SU-DHL-6 (cell line): ENCODE results near the gene HEPH.

Source experiments
- H2AFZ ChIP-seq: fragments of 200-600 bp; sonication (generic); 2 replicates; pipeline ENCODE4 v1.6.1; 2014; ENCODE audit warnings: low read depth, mild to moderate bottlenecking, moderate library complexity, mixed read lengths, antibody characterized with exemption, low read length; ENCODE audit not compliant: severe bottlenecking
- H3F3A ChIP-seq: fragments of 200-600 bp; shearing (Covaris generic); 2 replicates; pipeline ENCODE4 v1.6.0; 2016; ENCODE audit warnings: antibody characterized with exemption, mild to moderate bottlenecking; ENCODE audit not compliant: insufficient read depth
- H3K27ac ChIP-seq: fragments of 200-600 bp; sonication (generic); 2 replicates; pipeline ENCODE4 v1.5.1; 2016; ENCODE audit warnings: low read depth, mild to moderate bottlenecking, low read length, moderate library complexity, mixed read lengths
- H3K27me3 ChIP-seq: fragments of 200-600 bp; sonication (generic), shearing (Covaris generic); 2 replicates; pipeline ENCODE4 v1.6.0; 2014; ENCODE audit warnings: mild to moderate bottlenecking, low read length
- H3K36me3 ChIP-seq: fragments of 200-600 bp; sonication (generic); 2 replicates; pipeline ENCODE4 v1.6.1; 2014; ENCODE audit warnings: mild to moderate bottlenecking, low read length, mixed read lengths
- H3K4me2 ChIP-seq: fragments of 300-600, 200-600 bp; shearing (Covaris generic), sonication (generic); 2 replicates; pipeline ENCODE4 v1.6.0; 2014; ENCODE audit warnings: low read length, low read depth, mild to moderate bottlenecking; ENCODE audit not compliant: poor library complexity, severe bottlenecking
- H3K4me3 ChIP-seq: fragments of 200-600 bp; sonication (generic); 2 replicates; pipeline ENCODE4 v1.5.1; 2014; ENCODE audit warnings: antibody characterized with exemption, low read length, mild to moderate bottlenecking, mixed read lengths; ENCODE audit not compliant: insufficient read depth, poor library complexity, severe bottlenecking
- H3K79me2 ChIP-seq: fragments of 200-600 bp; sonication (generic); 2 replicates; pipeline ENCODE4 v1.6.1; 2014; ENCODE audit warnings: mild to moderate bottlenecking, low read length, moderate library complexity; ENCODE audit not compliant: insufficient read depth
- H3K9ac ChIP-seq: fragments of 200-600 bp; sonication (generic); 2 replicates; pipeline ENCODE4 v1.7.0; 2014; ENCODE audit warnings: mild to moderate bottlenecking, low read length
- H3K9me2 ChIP-seq: fragments of 200-600 bp; sonication (generic); replicated peaks from 2 replicates; pipeline ENCODE4 v1.6.1; 2014; ENCODE audit warnings: low read length; ENCODE audit not compliant: insufficient read depth
- H3K9me3 ChIP-seq: fragments of 200-600 bp; sonication (generic); 2 replicates; pipeline ENCODE4 v1.6.1; 2014; ENCODE audit warnings: low read length, mixed read lengths; ENCODE audit not compliant: insufficient read depth
- H4K20me1 ChIP-seq: fragments of 200-600 bp; sonication (generic); 2 replicates; pipeline ENCODE4 v1.6.1; 2014; ENCODE audit warnings: low read depth, mild to moderate bottlenecking, antibody characterized with exemption, low read length, moderate library complexity, mixed read lengths
- CTCF ChIP-seq: fragments of 200-600 bp; sonication (generic); IDR thresholded peaks from one replicate; pipeline ENCODE4 v1.5.1; 2017; ENCODE audit warnings: antibody characterized with exemption, mild to moderate bottlenecking, low read length, moderate library complexity; ENCODE audit not compliant: insufficient read depth, poor library complexity, severe bottlenecking
- EZH2phosphoT487 ChIP-seq: fragments of 200-600 bp; sonication (generic), shearing (Covaris generic); conservative IDR thresholded peaks from 2 replicates; pipeline ENCODE4 v1.6.1; 2018; ENCODE audit warnings: mild to moderate bottlenecking, antibody characterized with exemption, low read length, moderate library complexity, mixed read lengths

HEPH gene

GRCh38 chrX:66200050-66200664, 36.1 kb downstream of the HEPH start:
- Histone ChIP-seq H4K20me1 (no peaks in the 10 kb centered on the region), H3K27me3 (no peaks in the 10 kb centered on the region), H3F3A (no peaks in the 10 kb centered on the region), H3K36me3 (no peaks in the 10 kb centered on the region), H3K27ac (no peak overlapping the region), H2AFZ (no peak overlapping the region), H3K79me2 (no peaks in the 10 kb centered on the region), H3K9ac (no peak overlapping the region), H3K9me2 (no peaks in the 10 kb centered on the region), H3K9me3 (no peaks in the 10 kb centered on the region), H3K4me2 (no peak overlapping the region), H3K4me3 (no peak overlapping the region)
- no peak for TF ChIP-seq CTCF
- no peak for TF ChIP-seq EZH2phosphoT487

GRCh38 chrX:66200855-66201795, 37.1 kb downstream of the HEPH start:
- Histone ChIP-seq H3K4me3 (no peak overlapping the region), H3K27ac (no peak overlapping the region), H3K9me2 (no peaks in the 10 kb centered on the region), H3K4me2 (no peak overlapping the region), H3K9ac (no peak overlapping the region), H3F3A (no peaks in the 10 kb centered on the region), H4K20me1 (no peaks in the 10 kb centered on the region), H3K36me3 (no peaks in the 10 kb centered on the region), H3K27me3 (no peaks in the 10 kb centered on the region), H3K9me3 (no peaks in the 10 kb centered on the region), H2AFZ (no peak overlapping the region), H3K79me2 (no peaks in the 10 kb centered on the region)
- TF ChIP-seq EZH2phosphoT487: no peak
- peak; percentile 33 for TF ChIP-seq CTCF

- Histone ChIP-seq H3K4me2 (no peak overlapping the region), H3K36me3 (no peaks in the 10 kb centered on the region), H4K20me1 (no peaks in the 10 kb centered on the region)
Observed at GRCh38 chrX:66203114-66203513, 39.1 kb downstream of the HEPH start.

More at GRCh38 chrX:66203114-66203513, 39.1 kb downstream of the HEPH start:
- H3K79me2 ChIP-seq: no peaks in the 10 kb centered on the region
- no peak overlapping the region for H3K9ac ChIP-seq
- H3F3A ChIP-seq: no peaks in the 10 kb centered on the region
- no peaks in the 10 kb centered on the region for H3K27me3 ChIP-seq
- no peak overlapping the region for H2AFZ ChIP-seq
- no peaks in the 10 kb centered on the region for H3K9me2 ChIP-seq
- TF ChIP-seq EZH2phosphoT487 (no peak), CTCF (no peak)
- no peaks in the 10 kb centered on the region for H3K9me3 ChIP-seq
- no peak overlapping the region for H3K27ac ChIP-seq
- no peak overlapping the region for H3K4me3 ChIP-seq
